ENCODE measurements around the gene PLXNA2. TPM values are rescaled to one million over a fixed set of nuclear protein-coding genes. Genes with fewer than 3 reads are reported as not detected.

The PLXNA2 gene
- total RNA-seq, 1 donor from 2014 or later = 38.3 TPM

- Histone ChIP-seq H3K4me1 (peaks cover 38% of the 10 kb centered on the region), H3K9me3 (no peaks in the 10 kb centered on the region), H3K27ac (no peak overlapping the region), H3K27me3 (no peaks in the 10 kb centered on the region), H3K4me3 (no peak overlapping the region), H3K36me3 (peaks cover 0 to 12% of the 10 kb centered on the region in 2 donors)
- no peak for DNase-seq (ENCODE audit: extremely low spot score in 2 of 2)
- intact Hi-C loops (cut with DNase I) = no loop called here
- TF ChIP-seq CTCF (IDR thresholded peaks at IDR 0.05) = no peak
Observed at GRCh38 chr1:208211921-208212843, 32.0 kb downstream of the PLXNA2 start.

- Histone ChIP-seq H3K9me3 (no peaks in the 10 kb centered on the region), H3K4me3 (no peak overlapping the region), H3K27ac (no peak overlapping the region), H3K27me3 (no peaks in the 10 kb centered on the region), H3K36me3 (peaks cover 0 to 5% of the 10 kb centered on the region in 2 donors), H3K4me1 (peaks cover 54% of the 10 kb centered on the region)
- TF ChIP-seq POLR2A (IDR thresholded peaks at IDR 0.05) (no peak), POLR2AphosphoS5 (IDR thresholded peaks at IDR 0.05; ENCODE audit: insufficient read depth in 1 of 2, low read depth in 1 of 2) (no peak)
- no peak for DNase-seq (ENCODE audit: extremely low spot score in 2 of 2)
- intact Hi-C loops (cut with DNase I) = no loop called here
Observed at GRCh38 chr1:208209896-208210589, 34.1 kb downstream of the PLXNA2 start.

- Histone ChIP-seq H3K9me3 (no peaks in the 10 kb centered on the region), H3K36me3 (peaks cover 0 to 5% of the 10 kb centered on the region in 2 donors), H3K27ac (no peak overlapping the region), H3K4me3 (no peak overlapping the region), H3K4me1 (peaks cover 56% of the 10 kb centered on the region), H3K27me3 (no peaks in the 10 kb centered on the region)
- no peak for DNase-seq (ENCODE audit: extremely low spot score in 2 of 2)
- intact Hi-C loops (cut with DNase I) = no loop called here
- TF ChIP-seq CTCF (IDR thresholded peaks at IDR 0.05) (no peak), POLR2A (IDR thresholded peaks at IDR 0.05) (no peak), POLR2AphosphoS5 (IDR thresholded peaks at IDR 0.05; ENCODE audit: insufficient read depth in 1 of 2, low read depth in 1 of 2) (peak; percentile 20 to 58)
Observed at GRCh38 chr1:208209286-208209685, 34.9 kb downstream of the PLXNA2 start.

- Histone ChIP-seq H3K27me3 (no peaks in the 10 kb centered on the region), H3K9me3 (no peaks in the 10 kb centered on the region), H3K27ac (peak overlapping the region; percentile 11), H3K4me3 (no peak overlapping the region), H3K4me1 (peaks cover 64% of the 10 kb centered on the region), H3K36me3 (peaks cover 0 to 5% of the 10 kb centered on the region in 2 donors)
- intact Hi-C loops (cut with DNase I) = no loop called here
- DNase-seq (ENCODE audit: extremely low spot score in 2 of 2) = no peak
- TF ChIP-seq POLR2A (IDR thresholded peaks at IDR 0.05) = no peak
Observed at GRCh38 chr1:208208132-208208487, 36.1 kb downstream of the PLXNA2 start.

- no peaks in the 10 kb centered on the region for H3K27me3 ChIP-seq
- TF ChIP-seq POLR2A (IDR thresholded peaks at IDR 0.05) (no peak), POLR2AphosphoS5 (IDR thresholded peaks at IDR 0.05; ENCODE audit: insufficient read depth in 1 of 2, low read depth in 1 of 2) (peak in 1 of 2 donors; percentile 49), CTCF (IDR thresholded peaks at IDR 0.05) (no peak)
- intact Hi-C loops (cut with DNase I) = no loop called here
- peak overlapping the region; percentile 11 for H3K27ac ChIP-seq
- DNase-seq (ENCODE audit: extremely low spot score in 2 of 2) = no peak
- H3K4me1 ChIP-seq = peaks cover 70% of the 10 kb centered on the region
- peaks cover 0 to 5% of the 10 kb centered on the region in 2 donors for H3K36me3 ChIP-seq
- no peak overlapping the region for H3K4me3 ChIP-seq
- no peaks in the 10 kb centered on the region for H3K9me3 ChIP-seq
Observed at GRCh38 chr1:208207388-208208131, 36.6 kb downstream of the PLXNA2 start.

Measured in vagina (tissue), 2 donors.